OCI-LY1 (cell line): ENCODE results near the gene CRYBG3.

Experiments used
- H2AFZ ChIP-seq: fragments of 200-600 bp; sonication (generic), shearing (Covaris generic); 2 replicates; pipeline ENCODE4 v1.6.0; 2014; ENCODE audit warnings: antibody characterized with exemption, mild to moderate bottlenecking, low read length
- H3F3A ChIP-seq: fragments of 200-600 bp; sonication (generic), shearing (Covaris generic); 2 replicates; pipeline ENCODE4 v1.6.0; 2014; ENCODE audit warnings: mild to moderate bottlenecking, antibody characterized with exemption, low read length, moderate library complexity; ENCODE audit not compliant: insufficient read depth
- H3K27ac ChIP-seq: fragments of 200-600 bp; sonication (generic); 2 replicates; pipeline ENCODE4 v1.5.1; 2014; ENCODE audit warnings: low read length, mixed run types, mild to moderate bottlenecking, low read depth; ENCODE audit not compliant: poor library complexity, severe bottlenecking
- H3K27me3 ChIP-seq: fragments of 200-600 bp; sonication (generic); 2 replicates; pipeline ENCODE4 v1.6.0; 2014; ENCODE audit warnings: antibody characterized with exemption, mild to moderate bottlenecking, low read length, moderate library complexity; ENCODE audit not compliant: insufficient read depth
- H3K36me3 ChIP-seq: fragments of 200-600 bp; sonication (generic); 2 replicates; pipeline ENCODE4 v1.6.1; 2014; ENCODE audit warnings: mild to moderate bottlenecking, antibody characterized with exemption, low read length, moderate library complexity, mixed read lengths; ENCODE audit not compliant: insufficient read depth
- H3K4me1 ChIP-seq: fragments of 200-600 bp; sonication (generic); 2 replicates; pipeline ENCODE4 v1.5.1; 2014; ENCODE audit warnings: mild to moderate bottlenecking, low read length, moderate library complexity; ENCODE audit not compliant: insufficient read depth, severe bottlenecking
- H3K4me2 ChIP-seq: fragments of 200-600 bp; sonication (generic), shearing (Covaris generic); 2 replicates; pipeline ENCODE4 v1.6.1; 2014; ENCODE audit warnings: low read length
- H3K4me3 ChIP-seq: fragments of 200-600 bp; sonication (generic); 2 replicates; pipeline ENCODE4 v1.5.1; 2014; ENCODE audit warnings: low read length, low read depth, mild to moderate bottlenecking, mixed read lengths; ENCODE audit not compliant: poor library complexity, severe bottlenecking
- H3K79me2 ChIP-seq: fragments of 200-600 bp; shearing (Covaris generic); 2 replicates; pipeline ENCODE4 v1.6.1; 2016; ENCODE audit warnings: mixed run types, low read length, mixed read lengths; ENCODE audit not compliant: insufficient read depth
- H3K9ac ChIP-seq: fragments of 200-600 bp; sonication (generic), shearing (Covaris generic); 2 replicates; pipeline ENCODE4 v1.6.1; 2014; ENCODE audit warnings: mild to moderate bottlenecking, low read length, mixed read lengths
- H3K9me2 ChIP-seq: fragments of 200-600 bp; sonication (generic), shearing (Covaris generic); 2 replicates; pipeline ENCODE4 v1.6.1; 2014; ENCODE audit warnings: low read depth, mild to moderate bottlenecking, low read length, mixed read lengths
- H3K9me3 ChIP-seq: fragments of 200-600 bp; shearing (Covaris generic); 2 replicates; pipeline ENCODE4 v1.6.1; 2014; ENCODE audit warnings: low read length, mixed read lengths
- H4K20me1 ChIP-seq: fragments of 200-600 bp; sonication (generic), shearing (Covaris generic); 2 replicates; pipeline ENCODE4 v1.6.0; 2016; ENCODE audit warnings: mild to moderate bottlenecking, low read length; ENCODE audit not compliant: insufficient read depth
- EZH2 ChIP-seq: fragments of 200-600 bp; sonication (generic), shearing (Covaris generic); IDR thresholded peaks from 2 replicates; pipeline ENCODE4 v1.8.0; 2017; ENCODE audit warnings: borderline replicate concordance, mixed run types, mild to moderate bottlenecking, antibody characterized with exemption, low read length, moderate library complexity, mixed read lengths
- TF ChIP-seq, protein P1 (sequence below): fragments of 200-600 bp; sonication (generic), shearing (Covaris generic); IDR thresholded peaks from 2 replicates; pipeline ENCODE4 v1.5.1; 2017; ENCODE audit warnings: mild to moderate bottlenecking, antibody characterized with exemption, low read length, moderate library complexity, mixed read lengths

The CRYBG3 gene

GRCh38 chr3:97793420-97794019 is 28.3 kb upstream of the CRYBG3 start:
- H3K27ac ChIP-seq: no peak overlapping the region
- no peaks in the 10 kb centered on the region for H3K27me3 ChIP-seq
- H3K4me3 ChIP-seq: no peak overlapping the region
- H4K20me1 ChIP-seq: no peaks in the 10 kb centered on the region
- H3K4me1 ChIP-seq: no peaks in the 10 kb centered on the region
- no peaks in the 10 kb centered on the region for H3K9me3 ChIP-seq
- H3F3A ChIP-seq: no peaks in the 10 kb centered on the region
- H3K36me3 ChIP-seq: no peaks in the 10 kb centered on the region
- no peaks in the 10 kb centered on the region for H3K9me2 ChIP-seq
- no peak overlapping the region for H3K4me2 ChIP-seq
- TF ChIP-seq EZH2: no peak
- TF ChIP-seq, protein P1, sequence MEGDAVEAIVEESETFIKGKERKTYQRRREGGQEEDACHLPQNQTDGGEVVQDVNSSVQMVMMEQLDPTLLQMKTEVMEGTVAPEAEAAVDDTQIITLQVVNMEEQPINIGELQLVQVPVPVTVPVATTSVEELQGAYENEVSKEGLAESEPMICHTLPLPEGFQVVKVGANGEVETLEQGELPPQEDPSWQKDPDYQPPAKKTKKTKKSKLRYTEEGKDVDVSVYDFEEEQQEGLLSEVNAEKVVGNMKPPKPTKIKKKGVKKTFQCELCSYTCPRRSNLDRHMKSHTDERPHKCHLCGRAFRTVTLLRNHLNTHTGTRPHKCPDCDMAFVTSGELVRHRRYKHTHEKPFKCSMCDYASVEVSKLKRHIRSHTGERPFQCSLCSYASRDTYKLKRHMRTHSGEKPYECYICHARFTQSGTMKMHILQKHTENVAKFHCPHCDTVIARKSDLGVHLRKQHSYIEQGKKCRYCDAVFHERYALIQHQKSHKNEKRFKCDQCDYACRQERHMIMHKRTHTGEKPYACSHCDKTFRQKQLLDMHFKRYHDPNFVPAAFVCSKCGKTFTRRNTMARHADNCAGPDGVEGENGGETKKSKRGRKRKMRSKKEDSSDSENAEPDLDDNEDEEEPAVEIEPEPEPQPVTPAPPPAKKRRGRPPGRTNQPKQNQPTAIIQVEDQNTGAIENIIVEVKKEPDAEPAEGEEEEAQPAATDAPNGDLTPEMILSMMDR: peak; percentile 83
- H3K79me2 ChIP-seq: no peaks in the 10 kb centered on the region
- no peak overlapping the region for H2AFZ ChIP-seq
- no peak overlapping the region for H3K9ac ChIP-seq

- no peaks in the 10 kb centered on the region for H3F3A ChIP-seq
- no peak overlapping the region for H3K27ac ChIP-seq
- no peak overlapping the region for H2AFZ ChIP-seq
- no peak overlapping the region for H3K4me3 ChIP-seq
- H3K9me3 ChIP-seq: no peaks in the 10 kb centered on the region
- no peak overlapping the region for H3K4me2 ChIP-seq
- no peaks in the 10 kb centered on the region for H4K20me1 ChIP-seq
- TF ChIP-seq, protein P1: no peak
- no peak for TF ChIP-seq EZH2
- no peak overlapping the region for H3K9ac ChIP-seq
- no peaks in the 10 kb centered on the region for H3K27me3 ChIP-seq
- no peaks in the 10 kb centered on the region for H3K4me1 ChIP-seq
- no peaks in the 10 kb centered on the region for H3K79me2 ChIP-seq
- no peaks in the 10 kb centered on the region for H3K36me3 ChIP-seq
- H3K9me2 ChIP-seq: no peaks in the 10 kb centered on the region
Measured at GRCh38 chr3:97795951-97796350, 25.9 kb upstream of the CRYBG3 start.

DNA sequence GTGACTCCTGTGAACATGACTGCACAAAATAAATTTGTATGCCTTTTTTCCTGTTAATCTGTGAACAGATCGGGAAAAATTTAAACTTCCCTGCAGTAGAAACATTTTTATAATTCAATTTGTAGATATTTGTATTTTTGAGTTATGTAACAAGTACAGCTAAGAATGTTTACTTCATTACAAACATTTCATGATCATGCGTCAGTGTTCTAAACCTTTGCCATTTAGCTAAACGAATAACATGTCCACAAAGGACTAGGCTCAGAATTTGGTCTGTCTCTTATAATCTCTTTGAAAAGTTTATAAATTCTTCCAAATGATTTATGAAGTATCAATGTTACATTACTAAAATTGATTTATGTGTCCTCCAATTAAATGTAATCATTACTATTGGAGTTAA is 17.3 kb upstream of the CRYBG3 start:
- Histone ChIP-seq H3K9ac (no peak overlapping the region), H3K79me2 (no peaks in the 10 kb centered on the region), H3K36me3 (no peaks in the 10 kb centered on the region), H3K9me2 (no peaks in the 10 kb centered on the region), H3K9me3 (no peaks in the 10 kb centered on the region), H3K27me3 (no peaks in the 10 kb centered on the region), H3K4me1 (no peaks in the 10 kb centered on the region), H4K20me1 (no peaks in the 10 kb centered on the region), H3K4me3 (no peak overlapping the region), H3K27ac (no peak overlapping the region), H3F3A (no peaks in the 10 kb centered on the region), H2AFZ (no peak overlapping the region), H3K4me2 (no peak overlapping the region)
- no peak for TF ChIP-seq EZH2
- TF ChIP-seq, protein P1: no peak
